ENCODE data around the gene SLC2A11.

Gene SLC2A11

GRCh38 chr22:23857606-23858483 lies at the start of gene SLC2A11:
Gene SLC2A11, plus strand, starts transcription at chr22:23857875. Its CDS starts 125 bp downstream, at chr22:23858000.
- peak; percentile 87 to 89 for DNase-seq (ENCODE audit: low read depth in 1 of 2, low spot score in 1 of 2)

GRCh38 chr22:23812378-23812777 lies 45.3 kb upstream of the SLC2A11 start:
- DNase-seq (ENCODE audit: low read depth in 1 of 2, low spot score in 1 of 2): no peak

GRCh38 chr22:23815541-23816155 lies 42.0 kb upstream of the SLC2A11 start:
- DNase-seq (ENCODE audit: low read depth in 1 of 2, low spot score in 1 of 2): no peak

- DNase-seq (ENCODE audit: low read depth in 1 of 2, low spot score in 1 of 2): no peak
Observed at GRCh38 chr22:23816156-23816976, 41.3 kb upstream of the SLC2A11 start.

GRCh38 chr22:23817146-23817545 lies 40.5 kb upstream of the SLC2A11 start:
- DNase-seq (ENCODE audit: low read depth in 1 of 2, low spot score in 1 of 2): no peak

GRCh38 chr22:23818541-23818940 lies 39.1 kb upstream of the SLC2A11 start:
- DNase-seq (ENCODE audit: low read depth in 1 of 2, low spot score in 1 of 2): no peak

- DNase-seq (ENCODE audit: low read depth in 1 of 2, low spot score in 1 of 2): no peak
Observed at GRCh38 chr22:23820748-23821211, 36.9 kb upstream of the SLC2A11 start.

GRCh38 chr22:23822101-23822671 lies 35.5 kb upstream of the SLC2A11 start:
- no peak for DNase-seq (ENCODE audit: low read depth in 1 of 2, low spot score in 1 of 2)

- no peak for DNase-seq (ENCODE audit: low read depth in 1 of 2, low spot score in 1 of 2)
Observed at GRCh38 chr22:23823331-23823791, 34.3 kb upstream of the SLC2A11 start.

GRCh38 chr22:23824476-23825245 lies 33.0 kb upstream of the SLC2A11 start:
- no peak for DNase-seq (ENCODE audit: low read depth in 1 of 2, low spot score in 1 of 2)

GRCh38 chr22:23825246-23825905 lies 32.3 kb upstream of the SLC2A11 start:
- DNase-seq (ENCODE audit: low read depth in 1 of 2, low spot score in 1 of 2): no peak

- DNase-seq (ENCODE audit: low read depth in 1 of 2, low spot score in 1 of 2): no peak
Observed at GRCh38 chr22:23826510-23827350, 30.9 kb upstream of the SLC2A11 start.

GRCh38 chr22:23827351-23827995 lies 30.2 kb upstream of the SLC2A11 start:
- DNase-seq (ENCODE audit: low read depth in 1 of 2, low spot score in 1 of 2): no peak

GRCh38 chr22:23828800-23829680 lies 28.6 kb upstream of the SLC2A11 start:
- DNase-seq (ENCODE audit: low read depth in 1 of 2, low spot score in 1 of 2): no peak

GRCh38 chr22:23829845-23830372 lies 27.8 kb upstream of the SLC2A11 start:
- DNase-seq (ENCODE audit: low read depth in 1 of 2, low spot score in 1 of 2): no peak

- DNase-seq (ENCODE audit: low read depth in 1 of 2, low spot score in 1 of 2): no peak
Observed at GRCh38 chr22:23831261-23831660, 26.4 kb upstream of the SLC2A11 start.

GRCh38 chr22:23831781-23832180 lies 25.9 kb upstream of the SLC2A11 start:
- no peak for DNase-seq (ENCODE audit: low read depth in 1 of 2, low spot score in 1 of 2)

Data from activated T-helper 1 cell treated with anti-CD3 and anti-CD28 coated beads, Interleukin-2, amount 50 U/mL, for 16 hours (primary cell).